GM18519 (cell line): ENCODE data around the gene LRMDA.

ENCODE experiments used
- ATAC-seq: cut with Tn5 transposase; IDR thresholded peaks from one replicate; pipeline ENCODE4 v1.9.1; 2021; ENCODE audit warnings: mild to moderate bottlenecking, moderate library complexity; ENCODE audit not compliant: unreplicated experiment, low FRiP score

LRMDA gene

GRCh38 chr10:75443362-75443761 lies 11.9 kb downstream of the LRMDA start:
- ATAC-seq, result no peak

GRCh38 chr10:75444781-75445386 lies 13.5 kb downstream of the LRMDA start:
- ATAC-seq, result no peak

- no peak for ATAC-seq
Observed at GRCh38 chr10:75446508-75446907, 15.1 kb downstream of the LRMDA start.

GRCh38 chr10:75448166-75448565 lies 16.7 kb downstream of the LRMDA start:
- ATAC-seq, result no peak

- ATAC-seq, result no peak
Observed at GRCh38 chr10:75449382-75450074, 18.1 kb downstream of the LRMDA start.

- no peak for ATAC-seq
Observed at GRCh38 chr10:75450075-75450445, 18.6 kb downstream of the LRMDA start.

GRCh38 chr10:75450644-75451640 lies 19.5 kb downstream of the LRMDA start:
- no peak for ATAC-seq

- no peak for ATAC-seq
Observed at GRCh38 chr10:75451831-75452230, 20.4 kb downstream of the LRMDA start.

- no peak for ATAC-seq
Observed at GRCh38 chr10:75452997-75453396, 21.6 kb downstream of the LRMDA start.

- no peak for ATAC-seq
Observed at GRCh38 chr10:75456122-75456521, 24.7 kb downstream of the LRMDA start.

- no peak for ATAC-seq
Observed at GRCh38 chr10:75460059-75460458, 28.6 kb downstream of the LRMDA start.

- no peak for ATAC-seq
Observed at GRCh38 chr10:75461672-75462649, 30.5 kb downstream of the LRMDA start.

GRCh38 chr10:75462865-75463264 lies 31.4 kb downstream of the LRMDA start:
- ATAC-seq, result no peak

- no peak for ATAC-seq
Observed at GRCh38 chr10:75464478-75465449, 33.3 kb downstream of the LRMDA start.

GRCh38 chr10:75465450-75465827 lies 34.0 kb downstream of the LRMDA start:
- no peak for ATAC-seq

GRCh38 chr10:75466001-75466400 lies 34.6 kb downstream of the LRMDA start:
- no peak for ATAC-seq

- no peak for ATAC-seq
Observed at GRCh38 chr10:75466886-75467285, 35.5 kb downstream of the LRMDA start.

GRCh38 chr10:75468612-75469005 lies 37.2 kb downstream of the LRMDA start:
- ATAC-seq, result no peak

GRCh38 chr10:75469006-75469616 lies 37.7 kb downstream of the LRMDA start:
- ATAC-seq, result no peak
